Measurements from ENCODE around the gene ADD1.

- no peak for TF ChIP-seq CTCF (conservative IDR thresholded peaks at IDR 0.05 in 1 of 2, IDR thresholded peaks at IDR 0.05 in 1 of 2; ENCODE audit: low read depth in 1 of 2, low read length in 2 of 2)
- TF ChIP-seq EZH2 (IDR thresholded peaks at IDR 0.05; ENCODE audit: low read length, missing control alignments): no peak
Measured at GRCh38 chr4:2828758-2829181, 14.9 kb upstream of the ADD1 start.

Measured in fibroblast of lung (primary cell).